Breast epithelium (tissue), 3 donors: ENCODE measurements around the gene LIMS1.

Source experiments
- POLR2A ChIP-seq: fragments of 450-650 bp; IDR thresholded peaks from one replicate; pipeline ENCODE4 v1.6.1; 2016; ENCODE audit warnings: antibody characterized with exemption, mild to moderate bottlenecking, moderate library complexity
- POLR2AphosphoS5 ChIP-seq, 3 donors: sonication (generic); formaldehyde crosslinking; IDR thresholded peaks; one replicate each; pipeline ENCODE4 v1.6.1; 2017; ENCODE audit warnings: antibody characterized with exemption in 3 of 3
- TF ChIP-seq, protein P1 (sequence below), 3 donors: fragments of 450-650 bp; IDR thresholded peaks; one replicate each; pipeline ENCODE4 v1.5.1; 2016 to 2017; ENCODE audit warnings: antibody characterized with exemption in 3 of 3, mild to moderate bottlenecking in 3 of 3, moderate library complexity in 3 of 3

DNA sequence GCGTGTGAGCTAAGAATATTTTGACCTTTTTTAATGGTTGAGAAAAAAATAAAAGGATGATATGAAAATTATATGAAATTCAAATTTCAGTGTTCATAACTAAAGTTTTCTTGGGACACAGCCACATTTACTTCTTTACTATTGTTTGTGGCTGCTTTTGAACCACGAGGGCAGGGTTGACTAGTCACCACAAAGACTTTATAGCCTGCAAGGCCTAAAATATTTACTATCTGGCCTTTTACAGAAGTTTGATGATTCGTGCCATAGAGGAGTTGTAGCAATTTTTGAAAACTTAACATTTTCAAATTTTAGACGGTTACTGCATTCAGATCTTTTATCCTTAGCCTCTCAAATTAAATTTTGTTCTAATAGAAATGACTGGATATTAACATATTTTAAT is 69.9 kb downstream of the LIMS1 start:
- TF ChIP-seq POLR2AphosphoS5 (IDR thresholded peaks at IDR 0.05) = no peak
- TF ChIP-seq, protein P1, sequence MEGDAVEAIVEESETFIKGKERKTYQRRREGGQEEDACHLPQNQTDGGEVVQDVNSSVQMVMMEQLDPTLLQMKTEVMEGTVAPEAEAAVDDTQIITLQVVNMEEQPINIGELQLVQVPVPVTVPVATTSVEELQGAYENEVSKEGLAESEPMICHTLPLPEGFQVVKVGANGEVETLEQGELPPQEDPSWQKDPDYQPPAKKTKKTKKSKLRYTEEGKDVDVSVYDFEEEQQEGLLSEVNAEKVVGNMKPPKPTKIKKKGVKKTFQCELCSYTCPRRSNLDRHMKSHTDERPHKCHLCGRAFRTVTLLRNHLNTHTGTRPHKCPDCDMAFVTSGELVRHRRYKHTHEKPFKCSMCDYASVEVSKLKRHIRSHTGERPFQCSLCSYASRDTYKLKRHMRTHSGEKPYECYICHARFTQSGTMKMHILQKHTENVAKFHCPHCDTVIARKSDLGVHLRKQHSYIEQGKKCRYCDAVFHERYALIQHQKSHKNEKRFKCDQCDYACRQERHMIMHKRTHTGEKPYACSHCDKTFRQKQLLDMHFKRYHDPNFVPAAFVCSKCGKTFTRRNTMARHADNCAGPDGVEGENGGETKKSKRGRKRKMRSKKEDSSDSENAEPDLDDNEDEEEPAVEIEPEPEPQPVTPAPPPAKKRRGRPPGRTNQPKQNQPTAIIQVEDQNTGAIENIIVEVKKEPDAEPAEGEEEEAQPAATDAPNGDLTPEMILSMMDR (IDR thresholded peaks at IDR 0.05) = no peak
- TF ChIP-seq POLR2A = no peak
